Activated CD8-positive, alpha-beta memory T cell treated with anti-CD3 and anti-CD28 coated beads for 4 hours (primary cell): ENCODE results near the gene CD82.

Experiments used
- DNase-seq, 2 donors: peaks; one replicate each; pipeline ENCODE4 v3.0.0-alpha.2; 2020; ENCODE audit warnings: low read depth in 2 of 2

The CD82 gene, protein sequence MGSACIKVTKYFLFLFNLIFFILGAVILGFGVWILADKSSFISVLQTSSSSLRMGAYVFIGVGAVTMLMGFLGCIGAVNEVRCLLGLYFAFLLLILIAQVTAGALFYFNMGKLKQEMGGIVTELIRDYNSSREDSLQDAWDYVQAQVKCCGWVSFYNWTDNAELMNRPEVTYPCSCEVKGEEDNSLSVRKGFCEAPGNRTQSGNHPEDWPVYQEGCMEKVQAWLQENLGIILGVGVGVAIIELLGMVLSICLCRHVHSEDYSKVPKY

DNA sequence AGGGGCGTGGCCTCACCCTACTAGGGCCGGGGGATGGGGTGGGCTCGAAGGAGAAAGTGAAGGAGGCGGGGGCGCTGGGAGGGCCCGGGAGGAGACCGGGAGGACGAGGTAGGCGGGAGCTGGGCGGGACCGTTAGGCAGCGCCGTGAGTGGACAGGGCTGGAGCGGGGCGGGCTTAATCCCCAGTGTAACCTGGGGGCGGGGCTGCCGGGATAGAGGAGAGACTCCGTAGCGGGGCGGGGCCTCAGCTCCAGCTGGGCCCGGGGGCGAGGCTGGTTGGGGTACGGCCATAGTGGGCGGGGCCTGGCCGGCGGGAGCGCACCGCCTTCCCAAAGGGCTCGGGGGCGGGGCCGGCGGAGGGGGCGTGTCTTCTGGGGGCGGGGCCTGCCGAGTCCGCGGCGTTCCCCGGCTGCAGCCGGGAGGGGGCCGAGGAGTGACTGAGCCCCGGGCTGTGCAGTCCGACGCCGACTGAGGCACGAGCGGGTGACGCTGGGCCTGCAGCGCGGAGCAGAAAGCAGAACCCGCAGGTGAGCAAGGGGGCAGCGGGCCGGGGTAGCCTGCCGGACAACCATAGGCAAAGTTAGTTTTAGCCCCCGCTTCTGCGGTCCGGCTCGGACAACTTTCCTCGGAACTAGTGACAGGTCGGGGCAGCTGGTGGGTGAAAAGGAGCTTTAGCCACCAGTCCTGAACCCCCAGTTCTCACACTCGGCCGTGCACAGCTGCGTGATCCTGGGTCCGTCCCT, at the start of gene CD82:
Gene CD82, plus strand, starts transcription at position 453 of the 742 bp plus-strand sequence. CDS start 29,000 bp downstream, outside the sequence.
- peak; percentile 96 for DNase-seq

DNA sequence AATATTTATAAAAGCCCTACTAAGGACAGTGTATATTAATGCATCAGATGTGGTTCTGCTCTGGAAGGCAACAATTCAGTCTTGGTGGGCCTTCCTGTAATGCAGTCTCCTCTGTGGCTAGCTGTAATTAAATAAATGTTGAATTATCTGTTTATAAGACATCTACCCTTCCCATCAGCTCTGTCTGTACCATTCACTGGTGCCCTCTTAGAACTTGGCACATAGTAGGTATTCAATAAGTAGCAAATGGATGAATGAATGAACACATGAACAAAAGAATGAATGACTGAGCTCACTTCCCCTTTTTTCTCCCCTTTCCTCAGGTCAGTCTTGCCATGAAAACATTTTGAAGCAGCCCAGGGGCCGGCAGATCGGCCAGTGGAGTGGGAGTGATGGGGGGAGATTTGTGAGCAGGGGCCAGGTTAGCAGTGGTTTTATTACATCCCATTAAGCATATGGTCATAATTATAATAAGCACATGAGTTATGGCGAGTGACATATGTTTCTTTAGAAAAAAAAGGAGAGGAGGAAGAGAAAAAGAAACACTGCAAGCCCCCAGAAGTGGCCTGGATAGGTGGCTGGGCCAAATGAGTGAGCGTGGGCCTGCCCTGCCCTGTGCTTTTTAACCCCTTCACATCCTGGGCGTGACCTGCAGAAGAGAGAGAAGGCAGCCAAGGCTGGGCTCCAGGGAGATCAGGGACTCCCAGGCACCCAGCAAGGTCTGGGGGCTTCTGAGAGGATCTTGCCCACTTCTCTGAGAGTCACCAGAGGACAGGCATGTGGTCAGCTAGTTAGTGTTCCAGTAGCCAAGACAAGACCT, 48.6 kb upstream of the CD82 start:
- DNase-seq, result no peak

DNA sequence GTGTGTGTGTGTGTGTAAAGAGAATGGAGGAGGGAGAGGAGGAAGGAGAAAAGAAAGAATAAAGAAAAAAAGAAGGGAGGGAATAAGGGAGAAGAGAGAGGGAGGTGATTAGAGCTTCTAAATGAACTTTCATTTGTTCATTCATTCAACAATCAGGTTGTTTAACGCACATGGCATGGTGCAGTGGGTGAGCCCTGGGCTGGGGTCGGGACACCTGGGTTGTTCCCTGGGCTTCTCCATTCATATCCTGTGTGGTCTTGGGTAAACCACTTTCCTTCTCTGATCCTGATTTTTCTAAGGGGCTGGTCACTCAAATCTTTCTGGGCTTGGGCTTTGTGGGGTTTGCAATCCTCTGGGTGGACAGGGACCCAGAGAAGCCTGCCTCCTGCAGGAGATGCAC, 47.9 kb upstream of the CD82 start:
- DNase-seq, result no peak

DNA sequence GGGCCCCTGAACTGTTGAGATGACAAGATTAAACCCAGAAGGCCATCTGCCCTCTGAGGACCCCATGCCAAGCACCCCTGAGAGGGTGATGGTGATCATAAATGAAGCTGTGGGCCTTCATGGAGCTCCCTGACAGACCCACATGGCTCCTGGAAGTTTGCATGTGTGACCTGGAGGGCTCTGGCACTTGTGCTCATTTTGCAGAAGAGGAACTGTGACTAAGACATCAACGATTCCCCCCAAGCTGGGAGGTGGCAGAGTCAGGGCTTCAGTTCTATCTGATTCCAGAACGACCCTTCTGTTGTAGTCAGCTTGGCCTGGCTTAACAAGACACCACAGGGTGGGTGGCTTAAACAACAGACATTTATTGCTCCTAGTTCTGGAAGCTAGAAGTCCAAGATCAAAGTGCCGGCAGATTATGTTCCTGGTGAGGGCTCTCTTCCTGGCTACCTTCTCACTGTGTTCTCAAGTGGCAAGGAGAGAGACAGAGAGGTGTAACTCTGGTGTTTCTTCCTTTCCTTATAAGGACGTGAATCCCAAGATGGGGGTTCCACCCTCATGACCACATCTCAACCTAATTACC, 46.4 kb upstream of the CD82 start:
- DNase-seq, result no peak

DNA sequence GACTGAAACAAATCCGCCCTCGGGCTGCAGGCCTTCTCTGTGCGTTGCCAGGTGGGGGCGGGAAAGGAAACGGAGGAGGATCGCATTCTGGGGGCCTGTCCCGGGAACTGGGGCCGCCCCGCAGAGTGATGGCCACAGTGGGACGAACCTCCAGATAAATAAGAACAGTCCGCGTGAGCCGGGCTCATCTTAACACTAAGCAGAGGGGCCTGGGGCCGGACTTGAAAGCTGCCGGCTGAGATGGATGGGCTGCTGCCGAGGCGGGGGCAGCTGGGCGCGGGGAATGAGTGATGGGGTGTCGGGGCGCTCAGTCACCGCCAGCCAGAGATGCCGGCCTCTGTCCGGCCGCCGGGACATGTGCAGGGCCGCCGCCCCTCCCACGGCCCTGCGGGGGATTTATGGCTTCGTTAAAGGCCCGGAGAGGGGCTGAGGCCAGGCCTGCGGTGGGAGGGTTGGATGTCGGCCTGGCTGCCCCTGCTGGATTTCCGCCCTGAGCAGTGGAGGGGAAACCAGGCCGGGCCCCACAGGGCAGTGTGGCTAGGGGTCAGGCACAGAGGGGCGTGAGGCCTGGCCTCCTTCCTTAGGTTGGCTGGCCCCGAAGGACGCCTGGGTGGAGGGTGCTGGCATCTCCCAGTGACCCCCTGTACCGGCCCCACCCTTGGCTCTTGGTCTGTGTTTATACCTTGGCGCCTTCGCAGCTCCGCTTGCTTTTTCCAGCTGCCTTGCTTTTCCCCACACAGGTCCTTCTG, 45.3 kb upstream of the CD82 start:
- DNase-seq, result no peak

DNA sequence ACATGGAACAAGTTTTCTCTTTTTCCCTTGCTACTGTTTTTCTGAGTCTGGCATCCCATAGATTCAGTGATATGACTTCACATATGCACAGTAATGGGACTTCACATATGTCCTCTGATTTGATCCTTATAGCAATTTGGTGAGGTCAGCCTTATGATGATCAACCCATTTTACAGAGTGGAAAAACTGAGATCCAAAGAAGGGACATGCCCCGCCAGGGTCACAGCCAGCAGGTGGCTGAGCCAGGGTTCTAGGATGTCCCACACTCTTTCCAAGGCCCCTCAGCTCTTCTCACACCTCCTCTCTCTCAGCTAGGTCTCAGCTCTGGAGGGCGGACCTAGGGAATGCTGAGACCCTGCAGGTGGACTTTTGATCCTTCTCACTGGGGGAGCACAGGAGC, 44.3 kb upstream of the CD82 start:
- no peak for DNase-seq

DNA sequence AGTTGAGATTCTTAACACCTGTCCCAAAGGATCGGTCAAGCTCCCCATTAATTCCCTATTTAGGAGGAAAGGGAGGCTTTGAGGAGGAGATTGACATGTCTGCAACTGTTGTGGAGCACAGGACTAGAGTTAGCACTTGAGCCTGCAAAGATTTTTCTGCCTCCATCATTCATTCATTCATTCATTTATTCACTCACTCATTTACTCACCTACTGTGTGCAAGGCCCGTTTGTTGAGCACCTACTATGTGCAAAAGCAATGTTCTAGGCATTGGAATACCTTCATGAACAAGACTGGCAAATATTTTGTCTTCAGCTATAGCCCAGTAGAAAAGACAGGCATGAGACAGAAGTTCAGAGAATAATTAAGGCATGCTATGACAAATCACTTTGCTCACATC, 43.2 kb upstream of the CD82 start:
- DNase-seq, result no peak

DNA sequence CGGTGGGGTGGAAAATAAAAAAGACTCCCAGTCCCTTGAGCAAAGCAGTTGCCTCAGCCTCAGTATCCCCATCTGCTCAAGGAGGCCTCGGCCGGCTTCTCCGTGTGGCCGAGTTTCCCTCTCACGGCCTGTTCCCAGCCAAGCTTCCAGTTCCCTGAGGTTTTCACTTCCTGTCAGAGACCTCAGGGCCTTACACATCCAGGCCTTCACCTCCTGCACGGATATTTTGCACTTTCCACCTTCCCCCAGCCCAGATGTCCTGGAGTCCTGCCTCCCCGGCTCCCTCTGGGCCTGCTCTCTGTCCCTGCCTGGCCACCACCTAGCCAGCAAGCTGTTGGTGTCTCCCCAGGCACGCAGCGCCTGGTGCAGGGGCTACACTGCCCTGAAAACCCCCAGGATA, 41.1 kb upstream of the CD82 start:
- DNase-seq, result no peak

DNA sequence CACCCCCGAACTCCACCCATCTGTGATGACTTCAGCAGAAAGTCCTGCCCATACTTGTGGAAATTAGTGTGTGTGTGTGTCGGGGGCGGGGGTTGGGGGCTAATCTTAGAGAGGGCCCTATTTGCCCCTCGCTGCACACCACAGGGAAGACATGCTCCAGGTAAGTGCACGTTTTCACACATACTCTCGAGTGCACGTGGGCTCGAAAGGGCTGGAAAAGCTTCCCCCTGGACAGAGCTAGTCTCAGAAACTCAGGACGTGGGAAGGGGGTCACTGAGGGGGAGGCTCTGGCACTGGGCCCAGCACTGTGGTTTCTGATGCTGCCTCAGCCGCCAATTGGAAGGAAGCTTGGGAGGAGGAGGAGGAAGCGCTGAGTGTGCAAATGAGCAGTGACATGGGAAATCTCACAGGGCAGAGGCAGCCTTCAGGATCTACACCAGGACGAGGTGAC, 40.7 kb upstream of the CD82 start:
- no peak for DNase-seq

DNA sequence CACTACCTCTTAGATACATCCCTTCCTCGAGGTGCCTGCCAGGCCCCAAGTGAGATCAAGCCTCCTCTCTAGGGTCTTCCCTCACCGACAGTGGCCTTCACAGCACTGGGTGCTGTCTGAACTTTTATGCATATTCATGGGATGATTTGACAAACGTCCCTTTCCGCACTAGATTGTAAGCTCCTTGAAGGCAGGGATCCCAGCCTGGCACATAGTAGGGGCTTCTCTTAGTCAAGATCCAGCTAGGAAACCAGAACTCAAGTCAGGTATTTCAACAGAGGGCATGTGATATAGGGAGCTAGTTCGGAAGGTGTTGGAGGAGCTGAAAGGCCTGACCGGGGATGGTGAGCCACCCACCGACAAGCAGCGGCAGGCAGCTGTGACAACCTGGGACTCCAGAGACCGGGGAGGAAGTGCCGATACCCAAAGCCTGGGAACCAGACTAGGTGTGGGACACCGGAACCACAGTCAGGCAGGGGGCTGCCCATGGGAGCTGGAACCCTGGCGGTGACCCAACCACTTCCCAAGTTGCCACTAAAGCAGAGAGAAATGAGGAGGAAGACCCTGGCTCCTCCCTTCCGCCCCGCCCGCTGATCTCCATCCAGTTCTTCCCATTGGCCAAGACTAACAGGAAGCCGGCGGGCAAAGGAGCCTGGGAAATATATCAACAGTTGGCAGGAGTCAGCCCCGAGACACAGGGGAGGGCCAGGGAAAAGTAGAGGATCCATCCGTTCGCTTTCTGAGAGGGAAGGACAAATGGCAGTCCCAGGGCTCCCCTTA, 39.8 kb upstream of the CD82 start:
- DNase-seq, result no peak

DNA sequence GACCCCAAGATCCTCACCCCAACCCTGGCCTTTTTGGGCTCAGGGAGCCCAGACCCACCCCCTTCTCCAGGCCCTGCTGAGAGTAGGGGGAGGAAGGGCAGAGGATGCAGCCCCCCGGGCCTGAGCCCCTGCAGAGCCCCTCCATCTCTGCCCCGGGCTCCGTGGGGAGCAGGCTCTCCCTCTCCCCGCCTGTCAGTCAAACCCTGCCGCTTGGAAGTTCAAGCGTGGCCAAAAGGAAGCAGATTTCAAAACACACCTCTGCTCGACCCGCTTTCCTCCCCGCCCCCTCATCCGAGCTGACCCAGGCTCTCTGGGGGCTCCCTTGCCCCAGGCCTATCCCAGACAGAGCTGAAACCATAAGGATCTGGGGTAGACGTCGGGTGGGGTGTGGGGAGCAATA, 39.0 kb upstream of the CD82 start:
- DNase-seq, result no peak

DNA sequence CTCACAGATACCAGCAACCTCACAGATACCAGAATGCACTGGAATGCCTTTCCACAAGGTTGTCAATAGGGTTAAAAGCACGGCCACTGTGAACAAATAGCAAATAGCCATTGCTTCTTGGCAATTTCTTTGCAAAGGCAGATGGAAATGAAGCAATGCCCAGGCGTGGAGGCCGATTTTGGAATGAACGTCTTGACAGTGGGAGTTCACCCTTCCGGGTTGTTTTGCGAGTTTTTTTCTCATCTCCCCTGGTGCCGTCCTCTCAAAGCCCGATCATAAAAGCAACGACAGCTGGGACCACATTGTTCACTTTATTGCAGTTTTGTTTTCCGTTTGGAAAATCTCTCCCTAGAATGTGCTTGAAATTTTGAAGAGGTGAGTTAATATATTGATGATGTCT, 38.0 kb upstream of the CD82 start:
- no peak for DNase-seq

DNA sequence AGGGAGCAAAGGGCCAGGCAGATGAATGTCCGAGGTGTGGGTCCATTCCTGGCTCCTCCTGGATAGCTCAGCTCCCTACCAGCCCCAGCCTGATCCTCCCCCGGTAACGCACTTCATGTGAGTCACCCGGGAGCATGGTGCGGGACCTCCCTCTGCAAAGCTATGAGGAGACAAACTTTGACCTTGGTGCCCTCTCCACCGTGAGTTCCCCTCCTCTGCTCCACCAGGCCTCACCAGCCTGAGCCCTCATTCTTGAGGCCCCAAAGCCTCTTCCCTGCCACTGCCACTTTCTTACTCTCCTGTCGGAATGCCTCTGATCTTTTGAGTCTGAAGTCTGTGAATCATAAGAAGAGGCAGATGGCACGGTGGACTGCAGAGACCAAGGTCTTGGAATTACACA, 37.4 kb upstream of the CD82 start:
- DNase-seq, result no peak

DNA sequence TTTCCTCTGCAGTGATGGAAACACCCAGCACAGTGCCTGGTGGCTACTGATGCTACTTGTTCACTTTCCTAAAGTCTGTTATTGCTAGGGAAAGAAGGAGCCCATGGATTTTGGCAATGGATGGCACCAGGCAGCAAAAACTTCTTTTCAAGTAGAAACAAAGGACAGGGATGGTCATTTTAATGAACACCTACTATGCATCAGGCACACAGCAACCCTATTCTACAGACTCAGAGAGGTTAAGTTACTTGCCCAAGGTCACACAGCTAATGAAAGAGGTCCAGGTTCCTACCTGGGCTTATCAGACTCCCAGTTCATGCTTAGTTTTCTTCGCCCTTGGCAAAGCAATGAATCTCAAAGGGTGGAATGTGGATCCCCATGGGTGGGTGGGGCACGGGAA, 36.9 kb upstream of the CD82 start:
- no peak for DNase-seq

DNA sequence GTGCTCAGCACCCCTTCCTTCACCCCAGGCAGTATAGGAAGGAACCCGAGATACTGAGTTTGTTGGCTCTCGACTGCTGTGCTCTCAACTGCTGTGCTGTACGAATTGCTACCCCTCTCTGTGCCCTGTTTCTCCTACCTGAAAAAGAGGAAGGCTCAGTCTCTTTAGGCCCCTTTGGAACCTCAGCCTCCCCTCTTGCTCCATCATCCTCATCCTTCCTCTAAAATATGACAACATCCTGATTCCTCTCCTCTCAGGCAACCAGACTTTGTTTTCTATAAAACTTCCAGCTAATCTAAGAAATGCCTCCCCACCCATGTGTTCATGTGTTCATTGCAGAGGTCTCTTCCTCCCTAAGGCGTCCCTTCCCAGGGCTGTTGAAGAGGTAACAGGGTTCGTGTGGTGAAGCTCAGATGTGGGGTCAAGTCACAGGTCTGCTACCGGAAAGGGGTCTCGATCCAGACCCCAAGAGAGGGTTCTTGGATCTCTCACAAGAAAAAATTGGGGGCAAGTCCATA, 35.5 kb upstream of the CD82 start:
- DNase-seq, result no peak

DNA sequence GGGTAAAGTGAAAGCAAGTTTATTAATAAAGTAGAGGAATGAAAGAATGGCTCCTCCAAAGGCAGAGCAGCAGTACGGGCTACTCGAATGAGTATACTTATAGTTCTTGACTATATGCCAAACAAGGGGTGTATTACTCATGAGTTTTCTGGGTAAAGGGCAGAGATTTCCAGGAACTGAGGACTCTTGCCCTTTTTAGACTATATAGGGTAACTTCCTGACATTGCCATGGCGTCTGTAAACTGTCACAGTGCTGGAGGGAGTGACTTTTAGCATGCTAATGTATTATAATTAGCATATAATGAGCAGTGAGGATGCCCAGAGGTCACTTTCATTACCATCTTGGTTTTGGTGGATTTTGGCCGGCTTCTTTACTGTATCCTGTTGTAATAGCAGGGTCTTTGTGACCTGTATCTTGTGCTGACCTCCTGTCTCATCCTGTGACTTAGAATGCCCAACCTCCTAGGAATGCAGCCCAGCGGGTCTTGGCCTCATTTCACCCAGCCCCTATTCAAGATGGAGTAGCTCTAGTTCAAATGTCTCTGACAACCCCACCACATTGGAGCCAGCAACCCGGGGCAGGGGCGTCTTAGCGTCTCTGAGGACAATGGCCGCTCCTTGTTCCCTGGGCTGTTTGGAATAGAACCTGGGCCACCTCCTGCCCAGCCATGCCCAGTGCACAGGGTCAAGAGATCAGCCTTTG, 34.9 kb upstream of the CD82 start:
- no peak for DNase-seq

DNA sequence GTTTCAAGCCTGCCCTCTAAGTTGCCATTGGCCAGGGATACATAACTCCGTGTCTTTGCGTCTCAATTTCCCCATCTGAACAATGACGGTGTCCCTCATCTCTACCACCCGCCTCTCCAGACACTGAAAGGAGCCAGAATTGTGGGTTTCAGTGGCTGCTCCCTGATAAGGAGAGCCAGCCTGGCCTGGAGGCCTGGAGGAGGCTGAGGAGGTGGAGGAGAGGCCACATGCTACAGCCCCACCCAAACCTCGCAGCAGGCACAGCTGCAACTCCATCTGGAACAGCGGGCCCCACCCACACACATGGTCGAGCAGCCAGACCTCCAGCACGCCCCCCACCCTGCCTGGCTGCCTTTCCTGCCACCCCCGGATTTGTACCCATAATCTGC, 34.4 kb upstream of the CD82 start:
- no peak for DNase-seq

DNA sequence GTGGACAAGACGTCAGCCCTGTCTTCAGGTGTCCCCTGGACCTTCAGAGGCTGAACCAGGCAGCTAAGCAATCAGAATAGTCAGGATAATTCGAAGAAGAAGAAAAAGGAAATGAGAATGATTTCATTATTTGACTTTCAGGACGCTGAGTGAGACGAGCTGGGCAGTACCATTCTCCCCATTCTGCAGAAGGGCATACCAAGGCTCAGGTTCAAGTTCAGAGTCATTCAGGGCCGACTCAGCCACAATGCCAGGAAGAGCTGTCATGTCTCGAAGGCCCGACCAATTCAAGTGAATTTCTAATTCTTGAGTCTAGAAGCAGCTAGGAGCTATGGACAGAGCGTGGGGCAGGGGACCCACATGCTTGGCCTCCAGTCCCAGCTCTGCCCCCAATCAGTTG, 33.8 kb upstream of the CD82 start:
- DNase-seq, result no peak

DNA sequence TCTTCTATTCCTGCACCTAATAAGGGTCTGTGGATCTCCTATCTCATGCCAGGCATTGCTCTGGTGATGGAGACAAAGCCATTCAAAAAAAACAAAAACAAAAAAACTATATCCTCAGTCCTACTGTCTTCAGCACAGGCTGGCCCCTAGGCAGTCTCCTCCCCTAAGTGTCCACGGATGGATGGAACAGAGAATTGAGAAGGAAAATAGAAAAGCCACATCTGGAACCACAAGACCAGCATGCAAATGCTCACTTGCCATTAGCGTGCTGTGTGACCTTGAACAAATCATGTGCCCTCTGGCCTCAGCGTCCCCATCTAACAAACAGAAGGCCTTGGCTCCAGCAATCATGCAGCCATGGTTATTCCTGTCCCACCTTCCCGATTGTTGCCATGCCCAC, 32.7 kb upstream of the CD82 start:
- no peak for DNase-seq
